Gastrocnemius medialis (tissue), 4 donors: ENCODE results near the gene SCGB1D1.

Experiments
- POLR2A ChIP-seq, 2 donors: fragments of 450-650 bp; IDR thresholded peaks; one replicate each; pipeline ENCODE4 v1.6.1; 2017; ENCODE audit warnings: antibody characterized with exemption in 2 of 2, mild to moderate bottlenecking in 2 of 2, moderate library complexity in 2 of 2
- TF ChIP-seq, protein P1 (sequence below), 5 experiments: fragments of 450-650 bp in 3 of 5; fragments of 200-600 bp in 2 of 5; sonication (generic) in 2 of 5; IDR thresholded peaks in 4 of 5; conservative IDR thresholded peaks in 1 of 5; 1 replicate in 4 of 5; 2 replicates in 1 of 5; pipeline ENCODE4 v1.5.1; 2016 to 2019; ENCODE audit warnings: antibody characterized with exemption in 5 of 5, mild to moderate bottlenecking in 3 of 5, moderate library complexity in 3 of 5

DNA sequence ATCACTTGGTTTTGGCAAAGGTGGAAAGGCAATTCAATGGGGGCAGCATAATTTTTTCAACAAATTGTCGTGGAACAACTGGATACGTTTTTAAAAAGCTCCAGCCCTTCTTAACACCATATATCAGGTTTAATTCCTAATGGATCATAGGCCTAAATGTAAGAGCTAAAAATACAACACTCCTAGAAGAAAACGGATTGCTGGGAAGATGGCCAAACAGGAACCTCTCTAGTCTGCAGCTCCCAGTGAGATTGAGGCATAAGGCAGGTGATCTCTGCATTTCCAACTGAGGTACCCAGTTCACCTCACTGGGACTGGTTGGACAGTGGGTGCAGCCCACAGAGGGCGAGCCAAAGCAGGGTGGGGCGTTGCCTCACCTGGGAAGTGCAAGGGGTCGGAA, 32.4 kb upstream of the SCGB1D1 start:
- TF ChIP-seq, protein P1, sequence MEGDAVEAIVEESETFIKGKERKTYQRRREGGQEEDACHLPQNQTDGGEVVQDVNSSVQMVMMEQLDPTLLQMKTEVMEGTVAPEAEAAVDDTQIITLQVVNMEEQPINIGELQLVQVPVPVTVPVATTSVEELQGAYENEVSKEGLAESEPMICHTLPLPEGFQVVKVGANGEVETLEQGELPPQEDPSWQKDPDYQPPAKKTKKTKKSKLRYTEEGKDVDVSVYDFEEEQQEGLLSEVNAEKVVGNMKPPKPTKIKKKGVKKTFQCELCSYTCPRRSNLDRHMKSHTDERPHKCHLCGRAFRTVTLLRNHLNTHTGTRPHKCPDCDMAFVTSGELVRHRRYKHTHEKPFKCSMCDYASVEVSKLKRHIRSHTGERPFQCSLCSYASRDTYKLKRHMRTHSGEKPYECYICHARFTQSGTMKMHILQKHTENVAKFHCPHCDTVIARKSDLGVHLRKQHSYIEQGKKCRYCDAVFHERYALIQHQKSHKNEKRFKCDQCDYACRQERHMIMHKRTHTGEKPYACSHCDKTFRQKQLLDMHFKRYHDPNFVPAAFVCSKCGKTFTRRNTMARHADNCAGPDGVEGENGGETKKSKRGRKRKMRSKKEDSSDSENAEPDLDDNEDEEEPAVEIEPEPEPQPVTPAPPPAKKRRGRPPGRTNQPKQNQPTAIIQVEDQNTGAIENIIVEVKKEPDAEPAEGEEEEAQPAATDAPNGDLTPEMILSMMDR (IDR thresholded peaks at IDR 0.05 in 4 of 5, conservative IDR thresholded peaks at IDR 0.05 in 1 of 5) = no peak
- no peak for TF ChIP-seq POLR2A (IDR thresholded peaks at IDR 0.05)
